Omental fat pad (tissue), 4 donors: ENCODE measurements around the gene NASP. TPM values are rescaled to one million over a fixed set of nuclear protein-coding genes. Genes with fewer than 3 reads are reported as not detected.

Experiments
- ATAC-seq: fragments of 150-250 bp; one replicate; pipeline ENCODE4 v1.9.1; 2016; ENCODE audit warnings: mild to moderate bottlenecking, moderate library complexity; ENCODE audit not compliant: low FRiP score
- DNase-seq: peaks from one replicate; pipeline ENCODE4 v3.0.0-alpha.2; 2019; ENCODE audit warnings: low spot score
- small RNA-seq: library from RNA; depleted of rRNA; stranded (forward); fragments of <200 nt; gene quantifications from one replicate; pipeline ENCODE3, GENCODE V24; 2016
- total RNA-seq, 4 donors: library from RNA; depleted of rRNA; stranded (reverse); fragments of >200 nt; gene quantifications; one replicate each; pipeline ENCODE4 v1.1.0, GENCODE V29; 2016
- TF ChIP-seq, protein P1 (sequence below), 3 donors: fragments of 450-650 bp; IDR thresholded peaks; one replicate each; pipeline ENCODE4 v1.5.1; 2016 to 2017; ENCODE audit warnings: antibody characterized with exemption in 3 of 3, mild to moderate bottlenecking in 3 of 3, moderate library complexity in 2 of 3

Gene NASP
- total RNA-seq, 4 donors from 2014 or later, result 48.0 to 96.5 (median 80.6) TPM

GRCh38 chr1:45666836-45667235, 83.0 kb downstream of the NASP start:
- TF ChIP-seq, protein P1, sequence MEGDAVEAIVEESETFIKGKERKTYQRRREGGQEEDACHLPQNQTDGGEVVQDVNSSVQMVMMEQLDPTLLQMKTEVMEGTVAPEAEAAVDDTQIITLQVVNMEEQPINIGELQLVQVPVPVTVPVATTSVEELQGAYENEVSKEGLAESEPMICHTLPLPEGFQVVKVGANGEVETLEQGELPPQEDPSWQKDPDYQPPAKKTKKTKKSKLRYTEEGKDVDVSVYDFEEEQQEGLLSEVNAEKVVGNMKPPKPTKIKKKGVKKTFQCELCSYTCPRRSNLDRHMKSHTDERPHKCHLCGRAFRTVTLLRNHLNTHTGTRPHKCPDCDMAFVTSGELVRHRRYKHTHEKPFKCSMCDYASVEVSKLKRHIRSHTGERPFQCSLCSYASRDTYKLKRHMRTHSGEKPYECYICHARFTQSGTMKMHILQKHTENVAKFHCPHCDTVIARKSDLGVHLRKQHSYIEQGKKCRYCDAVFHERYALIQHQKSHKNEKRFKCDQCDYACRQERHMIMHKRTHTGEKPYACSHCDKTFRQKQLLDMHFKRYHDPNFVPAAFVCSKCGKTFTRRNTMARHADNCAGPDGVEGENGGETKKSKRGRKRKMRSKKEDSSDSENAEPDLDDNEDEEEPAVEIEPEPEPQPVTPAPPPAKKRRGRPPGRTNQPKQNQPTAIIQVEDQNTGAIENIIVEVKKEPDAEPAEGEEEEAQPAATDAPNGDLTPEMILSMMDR (IDR thresholded peaks at IDR 0.05), result no peak
- ATAC-seq, result no peak
- DNase-seq, result no peak

GRCh38 chr1:45667321-45668111, 83.7 kb downstream of the NASP start:
- no peak for ATAC-seq
- TF ChIP-seq, protein P1 (IDR thresholded peaks at IDR 0.05), result no peak
- DNase-seq, result no peak

Small RNAs within 50 kb of the gene (small RNA-seq; reads per million reads assigned to genes)
- not detected for gene AL355480.1
- not detected for gene AL355480.2
- not detected for gene AL355480.3
- not detected for gene AL355480.4

Other genes starting within 250 kb of the NASP start
- 10 to 100 TPM in 1 of 4 donors, 1 to 10 TPM in 3; 6.1 to 14.3 (median 7.4) TPM for gene TOE1, start 243.9 kb upstream of the NASP start, total RNA-seq
- gene MUTYH, start 243.6 kb upstream of the NASP start, total RNA-seq, result 10 to 100 TPM; 11.5 to 28.1 (median 12.8) TPM
- 1 to 10 TPM; 1.4 to 4.3 (median 3.7) TPM for gene TESK2, start 92.9 kb upstream of the NASP start, total RNA-seq
- gene CCDC163, start 84.0 kb upstream of the NASP start, total RNA-seq, result 1 to 10 TPM in 1 of 4 donors, under 1 TPM in 3; 0.44 to 1.3 (median 0.67) TPM
- gene MMACHC, start 83.7 kb upstream of the NASP start, total RNA-seq, result 1 to 10 TPM; 1.8 to 4.4 (median 3.2) TPM
- gene PRDX1, start 62.2 kb upstream of the NASP start, total RNA-seq, result 100 to 1,000 TPM; 194 to 363 (median 269) TPM
- gene AKR1A1, start 33.2 kb upstream of the NASP start, total RNA-seq, result 100 to 1,000 TPM in 1 of 4 donors, 10 to 100 TPM in 3; 76.6 to 114 (median 86.2) TPM
- gene CCDC17, start 40.0 kb downstream of the NASP start, total RNA-seq, result 1 to 10 TPM in 3 of 4 donors, under 1 TPM in 1; 0.84 to 8.4 (median 2.7) TPM
- gene GPBP1L1, start 102.5 kb downstream of the NASP start, total RNA-seq, result 100 to 1,000 TPM in 3 of 4 donors, 10 to 100 TPM in 1; 75.1 to 116 (median 105) TPM
- gene TMEM69, start 104.1 kb downstream of the NASP start, total RNA-seq, result 10 to 100 TPM; 14.3 to 22.3 (median 21.2) TPM
- gene IPP, start 166.6 kb downstream of the NASP start, total RNA-seq, result 10 to 100 TPM in 1 of 4 donors, 1 to 10 TPM in 3; 4.1 to 12.0 (median 7.7) TPM
- gene MAST2, start 219.6 kb downstream of the NASP start, total RNA-seq, result 10 to 100 TPM; 12.0 to 22.0 (median 18.1) TPM